SH-SY5Y (cell line): ENCODE measurements around the gene RANBP3L.

Experiments used
- GATA2 ChIP-seq: IDR thresholded peaks from 2 replicates; pipeline ENCODE4 v1.6.1; 2011; ENCODE audit warnings: mild to moderate bottlenecking, low read depth, low read length
- GATA3 ChIP-seq: IDR thresholded peaks from 2 replicates; pipeline ENCODE4 v1.6.1; 2011; ENCODE audit warnings: low read depth, mild to moderate bottlenecking, low read length, moderate library complexity

RANBP3L gene

DNA sequence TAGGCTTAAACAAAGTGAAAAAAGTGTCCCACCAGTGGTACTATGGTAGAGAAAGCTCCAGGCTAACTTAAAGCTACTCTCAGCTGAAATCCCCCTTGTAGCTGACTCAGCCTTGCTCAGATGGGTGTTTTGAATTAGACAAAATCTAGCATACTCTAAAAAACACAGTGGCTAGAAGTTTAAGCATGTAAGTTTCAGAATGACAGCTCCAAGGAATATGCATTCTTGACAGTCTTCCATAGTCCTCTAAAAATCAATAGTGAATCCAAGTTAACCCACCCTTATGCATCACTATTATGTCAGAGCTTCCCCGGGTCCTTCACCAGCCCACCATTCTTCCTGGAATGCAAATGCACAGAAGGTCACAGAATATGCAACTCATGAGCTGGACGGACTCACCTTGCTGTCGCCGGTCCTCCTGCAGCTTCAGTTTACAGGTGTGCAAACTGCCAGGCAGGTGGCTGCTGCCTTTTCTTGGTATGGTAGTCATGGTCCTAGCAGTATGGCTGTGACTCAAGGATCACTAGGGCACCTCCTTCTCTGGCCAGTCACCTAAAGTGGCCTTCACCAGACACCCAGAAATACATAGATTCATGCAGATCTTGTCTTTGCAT is 668 bp downstream of the RANBP3L start:
- TF ChIP-seq GATA2 (no peak), GATA3 (no peak)

DNA sequence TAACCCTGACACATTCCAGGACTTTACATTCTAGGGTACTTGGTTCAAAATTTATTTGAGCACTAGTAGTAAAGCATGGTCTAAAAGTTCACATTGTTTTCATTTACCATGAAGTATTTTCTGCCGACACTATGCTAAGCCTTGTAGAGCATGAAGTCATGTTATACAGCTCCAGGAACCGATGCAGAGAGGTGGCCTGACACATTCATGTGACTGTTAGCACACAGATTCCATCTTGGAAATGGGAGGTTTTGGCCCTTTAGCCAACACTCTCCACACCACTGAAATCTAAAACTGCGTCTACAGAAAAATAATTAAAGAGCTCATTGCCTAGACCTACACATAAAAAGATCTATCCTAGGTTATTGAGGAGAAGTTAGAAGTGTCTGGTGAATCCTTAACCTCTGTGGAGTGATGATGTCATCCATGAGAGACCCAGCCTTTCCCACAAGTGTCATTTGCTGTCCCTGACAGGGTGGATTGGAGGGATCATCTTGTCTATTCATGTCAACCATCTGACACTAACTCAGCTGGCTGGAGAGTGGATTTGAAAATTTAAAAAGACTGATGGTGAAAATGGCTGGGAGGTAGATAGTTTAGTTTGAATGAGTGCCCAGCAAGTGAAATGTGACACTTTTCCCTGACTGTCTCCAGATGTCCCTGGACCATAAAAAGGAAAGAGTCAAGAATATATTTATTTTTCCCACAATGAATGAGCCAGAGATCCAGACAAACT is 1.3 kb downstream of the RANBP3L start:
- TF ChIP-seq GATA2 = no peak
- no peak for TF ChIP-seq GATA3

DNA sequence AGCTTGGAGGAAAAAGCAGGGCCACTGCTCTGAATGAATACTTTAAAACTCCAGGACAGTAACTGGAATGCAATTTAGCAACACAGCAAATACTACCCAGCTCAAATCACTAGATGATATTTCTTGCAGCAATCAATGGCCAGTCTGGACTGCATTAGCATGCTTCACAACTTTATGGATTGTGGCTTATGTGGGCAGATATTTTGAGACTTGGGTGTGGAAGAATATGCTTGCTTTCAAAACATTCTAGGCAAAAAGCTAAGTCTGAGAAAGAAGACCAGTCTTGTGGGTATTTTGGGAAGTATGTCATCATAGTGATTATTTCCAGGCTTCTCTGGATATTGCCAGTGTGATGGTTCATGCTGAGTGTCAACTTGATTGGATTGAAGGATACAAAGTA is 3.1 kb downstream of the RANBP3L start:
- TF ChIP-seq GATA2 (no peak), GATA3 (no peak)

DNA sequence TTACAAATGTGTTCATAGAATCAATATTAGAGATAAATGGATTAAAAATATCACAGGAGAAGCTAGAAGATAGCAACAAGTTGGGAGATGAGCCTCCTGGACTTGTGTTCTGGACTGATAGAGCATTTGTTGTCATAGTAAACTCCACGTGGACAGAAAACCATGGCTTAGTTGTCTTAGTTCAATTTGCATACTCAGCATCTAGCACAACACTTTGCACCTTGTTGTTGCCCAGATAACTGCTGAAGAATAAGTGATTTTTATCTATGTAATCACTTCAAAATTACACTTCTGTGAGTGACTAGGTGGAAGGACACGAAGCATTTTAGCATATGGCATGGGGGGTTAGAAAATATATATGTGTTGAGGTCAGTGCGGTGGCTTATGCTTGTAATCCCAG is 4.0 kb downstream of the RANBP3L start:
- no peak for TF ChIP-seq GATA2
- TF ChIP-seq GATA3 = no peak

DNA sequence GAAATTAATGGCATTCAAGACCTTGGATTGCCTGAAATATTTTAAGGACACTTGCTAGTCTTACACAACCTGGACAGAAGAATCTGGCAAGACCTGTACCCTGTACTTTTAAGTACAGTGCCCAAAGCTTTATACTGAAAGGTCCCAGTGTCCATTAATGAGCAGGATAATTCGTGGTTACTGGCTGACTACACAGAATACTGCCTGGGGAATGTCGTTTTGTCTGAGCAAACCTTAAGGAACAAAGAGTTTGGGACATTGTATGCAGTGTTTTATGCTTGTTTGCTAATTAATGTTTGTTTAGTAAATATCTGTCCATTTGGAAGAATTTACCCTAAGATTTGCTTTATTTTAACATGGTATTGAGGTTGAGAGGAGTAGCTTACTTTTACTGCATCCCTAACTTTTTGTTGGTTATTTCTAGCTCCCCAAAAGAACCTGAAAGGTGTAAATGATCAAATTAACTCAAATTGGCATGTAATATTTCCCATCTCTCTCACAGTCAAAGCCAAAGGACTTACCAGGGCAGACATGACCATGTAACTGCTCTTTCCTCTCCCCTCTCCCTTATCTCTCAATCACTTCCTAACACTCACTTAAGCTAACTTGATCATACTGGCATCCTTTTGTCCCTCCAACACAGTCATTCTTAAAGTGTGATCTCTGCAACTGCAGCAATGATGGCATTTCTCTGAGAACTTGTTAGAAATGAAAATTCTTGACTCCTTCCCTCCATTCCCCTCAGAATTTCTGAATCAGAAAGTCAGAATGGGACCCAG is 15.7 kb downstream of the RANBP3L start:
- TF ChIP-seq GATA3 (no peak), GATA2 (no peak)

DNA sequence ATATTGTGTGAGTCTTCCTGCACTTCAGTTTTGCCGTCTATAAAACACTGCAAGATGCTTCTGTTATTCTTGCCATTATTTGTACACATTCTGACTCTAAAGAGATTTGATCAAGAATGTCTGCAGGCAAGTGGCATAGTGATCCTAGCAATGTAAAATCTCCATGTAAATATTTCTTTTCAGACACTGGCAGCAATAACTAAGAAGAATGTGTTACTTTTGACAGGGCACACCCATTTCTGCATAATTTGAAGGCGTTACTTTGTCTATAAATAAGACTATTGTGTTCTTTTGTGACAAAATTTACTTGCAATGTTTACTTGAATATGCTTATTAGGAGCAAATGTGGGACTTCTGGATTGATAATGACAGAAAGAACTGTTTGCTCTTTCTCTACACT is 20.1 kb downstream of the RANBP3L start:
- TF ChIP-seq GATA3 (no peak), GATA2 (no peak)

DNA sequence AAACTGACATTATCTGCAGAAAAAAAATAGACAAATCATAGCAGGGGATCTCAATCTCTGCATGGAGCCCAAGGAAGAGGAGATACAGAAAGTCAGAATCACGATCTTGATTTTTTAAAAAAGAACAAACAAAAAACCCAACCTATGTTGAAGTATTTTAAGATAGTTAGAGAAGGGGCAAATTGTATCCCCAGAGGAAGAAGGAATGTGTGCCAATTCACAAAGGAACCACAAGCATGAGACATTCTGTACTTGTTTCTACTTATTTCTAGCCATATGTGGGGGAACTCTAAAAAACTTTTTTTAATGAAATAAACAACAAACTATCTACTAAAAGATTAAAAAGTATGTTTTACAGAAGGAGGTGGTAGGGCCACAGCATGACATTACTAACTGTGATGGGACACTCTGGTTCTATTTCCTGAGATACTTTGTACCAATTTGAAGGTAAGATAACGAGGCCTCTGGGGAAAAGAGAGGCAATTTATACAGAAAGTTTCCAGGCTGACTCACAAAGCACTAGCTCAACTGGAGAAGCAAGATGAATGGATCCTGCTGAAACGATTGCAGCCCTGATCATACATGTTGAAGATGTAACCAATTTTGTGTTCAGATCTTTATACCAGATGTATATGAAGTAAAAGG is 22.5 kb downstream of the RANBP3L start:
- no peak for TF ChIP-seq GATA3
- no peak for TF ChIP-seq GATA2

DNA sequence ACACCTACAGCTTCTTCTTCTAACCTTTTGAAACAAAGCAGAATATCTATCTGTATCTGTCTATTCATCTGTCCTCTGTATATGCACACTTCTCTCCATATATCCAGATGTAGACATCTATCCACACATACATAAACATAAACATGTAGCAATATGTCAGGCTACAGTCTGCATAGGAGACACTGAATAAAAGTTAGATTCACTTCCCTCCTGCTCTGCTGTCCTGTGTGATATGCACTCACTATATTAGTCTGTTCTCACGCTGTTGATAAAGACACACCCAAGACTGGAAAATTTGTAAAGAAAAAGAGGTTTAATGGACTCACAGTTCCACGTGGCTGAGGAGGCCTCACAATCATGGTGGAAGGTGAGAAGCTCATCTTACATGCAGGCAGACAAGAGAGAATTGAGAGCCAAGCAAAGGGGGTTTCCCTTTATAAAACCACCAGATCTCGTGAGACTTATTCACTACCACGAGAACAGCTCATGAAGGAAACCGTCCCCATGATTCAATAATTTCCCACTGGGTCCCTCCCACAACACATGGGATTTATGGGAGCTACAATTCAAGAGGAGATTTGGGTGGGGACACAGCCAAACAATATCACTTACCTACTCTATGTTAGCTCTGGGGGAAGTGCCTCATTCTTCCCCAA is 24.1 kb downstream of the RANBP3L start:
- TF ChIP-seq GATA3 (no peak), GATA2 (no peak)

DNA sequence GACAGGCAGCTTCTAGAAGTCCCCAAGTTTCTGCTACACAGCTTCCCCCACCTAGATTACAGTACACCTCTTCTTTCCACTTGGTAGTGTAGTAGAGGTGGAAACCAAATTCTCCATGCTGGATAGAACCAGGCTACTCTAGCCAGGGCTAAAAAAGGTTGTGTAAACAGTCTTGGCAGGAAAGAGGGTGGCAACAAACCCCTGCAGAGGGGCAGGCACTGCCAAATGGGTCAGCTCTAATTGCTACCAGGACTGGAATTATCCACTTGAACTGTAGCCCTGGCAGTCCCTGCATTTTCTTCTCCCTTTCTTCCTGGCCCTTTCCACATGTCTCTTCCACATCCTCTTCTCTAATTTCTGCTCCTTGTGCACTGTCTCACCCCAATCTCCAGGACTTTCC is 24.8 kb downstream of the RANBP3L start:
- TF ChIP-seq GATA3 (no peak), GATA2 (no peak)

DNA sequence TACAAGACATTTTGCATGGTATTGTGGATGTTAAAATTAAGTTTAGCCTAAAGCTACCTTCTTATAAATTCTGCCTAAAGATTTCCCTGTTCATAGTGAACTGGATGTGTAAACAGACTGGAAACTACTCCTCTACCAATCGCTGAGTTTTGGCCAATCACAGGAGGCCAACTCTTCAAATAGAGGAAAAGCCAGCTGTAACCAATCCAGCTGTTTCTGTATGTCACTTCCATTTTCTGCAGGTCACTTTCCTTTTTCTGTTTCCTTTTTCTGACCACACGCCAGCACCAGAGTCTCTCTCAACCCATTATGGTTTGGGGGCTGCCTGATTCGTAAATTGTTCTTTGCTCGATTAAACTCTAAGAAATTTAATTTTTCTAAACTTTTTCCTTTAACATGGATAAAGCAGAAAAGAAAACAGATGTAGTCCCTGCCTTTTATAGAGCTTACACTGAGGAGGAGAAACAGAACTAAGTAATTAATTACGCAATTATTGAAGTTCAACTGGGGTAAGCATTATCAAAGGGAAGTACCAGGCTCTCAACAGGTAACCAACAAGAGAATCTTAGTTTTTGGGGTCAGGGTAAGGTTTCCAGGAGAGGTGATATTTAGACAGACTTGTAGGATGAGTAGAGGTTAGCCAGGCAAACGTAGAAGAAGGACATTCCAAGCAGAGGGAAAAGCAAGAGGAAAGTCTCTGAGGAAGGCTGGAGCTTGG is 27.7 kb downstream of the RANBP3L start:
- no peak for TF ChIP-seq GATA2
- no peak for TF ChIP-seq GATA3

DNA sequence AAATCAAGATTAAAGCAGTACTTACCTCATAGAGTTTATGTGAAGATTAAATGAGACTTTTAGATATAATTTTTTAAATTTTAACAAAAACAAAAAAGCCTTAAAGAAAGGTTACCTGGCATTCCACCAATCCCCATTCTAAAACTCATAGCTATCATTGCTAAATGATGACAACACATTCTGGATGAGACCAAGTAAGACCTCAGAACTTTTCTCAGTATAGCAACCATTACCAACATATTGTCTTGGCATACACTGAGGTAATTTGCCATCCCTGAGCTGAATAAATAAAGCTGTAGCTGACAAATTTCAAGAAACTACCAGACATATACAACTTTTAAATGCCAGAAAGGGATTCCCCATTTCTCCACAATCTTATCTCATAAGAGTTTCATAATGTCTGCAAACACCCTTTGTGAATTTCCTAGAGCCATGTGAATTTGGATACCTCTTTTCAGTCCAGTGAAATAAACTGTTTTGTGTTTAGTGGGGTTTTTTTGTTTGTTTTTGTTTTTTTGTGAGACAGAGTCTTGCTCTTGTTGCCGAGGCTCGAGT is 29.5 kb downstream of the RANBP3L start:
- no peak for TF ChIP-seq GATA3
- no peak for TF ChIP-seq GATA2

DNA sequence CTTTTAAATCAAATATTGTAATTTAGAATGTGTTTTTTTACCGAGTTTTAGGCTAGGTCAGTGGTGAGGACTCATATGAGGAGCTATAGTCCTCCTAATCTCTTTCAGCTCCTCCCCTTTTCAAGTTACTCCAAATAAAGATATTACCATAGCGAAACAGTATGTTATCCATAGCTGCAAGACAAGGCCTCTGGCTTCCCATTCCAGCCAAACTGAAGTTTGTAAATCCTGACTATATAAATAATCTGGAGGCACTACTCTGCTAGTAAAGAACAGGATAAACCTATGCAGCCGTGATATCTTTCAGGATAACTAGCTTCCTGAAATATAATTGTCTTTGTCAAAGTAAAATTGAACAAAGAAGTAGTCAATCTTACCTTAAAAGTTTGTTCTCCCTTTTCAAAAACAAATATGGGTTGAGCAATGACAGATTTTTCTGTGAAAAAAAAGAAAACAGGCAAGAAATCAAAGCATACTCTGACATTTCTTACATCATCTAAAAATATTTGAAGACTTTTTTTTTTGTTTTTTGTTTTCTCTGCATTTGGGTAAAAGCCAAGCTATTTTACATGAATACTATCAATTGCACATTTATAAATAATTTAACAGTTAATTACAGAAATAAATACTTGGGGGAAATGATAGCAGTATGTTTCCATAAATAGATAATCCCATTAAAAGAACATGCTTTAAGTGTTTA is 30.7 kb downstream of the RANBP3L start:
- TF ChIP-seq GATA3 (no peak), GATA2 (no peak)
